Choroid plexus epithelial cell (primary cell): ENCODE measurements around the gene C1orf35.

Experiments
- DNase-seq: peaks from one replicate; pipeline ENCODE4 v3.0.0-alpha.2; 2010; ENCODE audit warnings: low read depth
- H3K4me3 ChIP-seq: 2 replicates; pipeline ENCODE4 v1.5.1; 2011; ENCODE audit warnings: low read depth, mild to moderate bottlenecking, control low read depth, low read length, moderate library complexity
- TF ChIP-seq, protein P1 (sequence below): conservative IDR thresholded peaks from 2 replicates; pipeline ENCODE4 v1.5.1; 2011; ENCODE audit warnings: low read depth, mild to moderate bottlenecking, control low read depth, inconsistent platforms, low read length, moderate library complexity

C1orf35 gene

DNA sequence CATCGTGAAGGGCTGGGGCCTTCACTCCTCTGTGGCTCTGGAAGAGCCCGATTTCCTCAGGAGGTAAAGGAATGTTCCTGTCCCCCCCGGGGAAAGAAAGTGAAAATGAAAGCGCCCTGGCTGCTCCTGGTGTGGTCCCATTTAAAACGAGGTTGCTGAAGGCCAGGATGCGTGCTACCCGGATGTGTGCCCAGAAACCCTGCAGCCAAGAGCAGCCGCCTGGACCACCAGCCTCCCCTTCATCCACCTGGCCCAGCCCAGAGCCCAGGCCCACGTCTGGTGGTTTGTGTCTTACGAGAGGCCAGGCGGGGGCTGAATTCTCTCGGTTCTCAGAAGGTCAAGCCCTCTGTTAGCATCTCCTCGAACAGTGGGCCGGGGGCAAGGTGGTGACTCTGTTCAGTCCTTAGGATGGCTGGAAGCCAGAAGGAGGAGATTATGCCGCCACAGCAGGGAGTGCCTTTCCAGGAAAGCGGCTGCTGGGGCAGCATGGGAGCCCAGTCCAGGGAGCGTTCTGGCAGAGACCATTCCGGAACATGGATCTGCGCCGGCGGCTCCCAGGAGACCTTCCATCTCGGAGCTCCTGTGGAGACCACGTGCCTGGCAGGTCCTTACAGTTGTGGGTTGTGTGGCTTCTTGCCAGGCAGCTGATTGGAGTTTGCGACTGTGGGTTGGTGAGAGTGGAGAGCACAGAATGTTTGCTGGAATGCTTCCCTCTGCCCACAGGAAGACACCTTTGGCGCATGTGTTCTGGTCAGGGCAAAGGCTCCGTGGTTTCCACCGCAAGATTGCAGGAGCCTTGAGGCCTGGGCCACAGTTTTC, 38.3 kb upstream of the C1orf35 start:
- DNase-seq, result peak; percentile 87
- peak overlapping the region; percentile 98 for H3K4me3 ChIP-seq
- TF ChIP-seq, protein P1, sequence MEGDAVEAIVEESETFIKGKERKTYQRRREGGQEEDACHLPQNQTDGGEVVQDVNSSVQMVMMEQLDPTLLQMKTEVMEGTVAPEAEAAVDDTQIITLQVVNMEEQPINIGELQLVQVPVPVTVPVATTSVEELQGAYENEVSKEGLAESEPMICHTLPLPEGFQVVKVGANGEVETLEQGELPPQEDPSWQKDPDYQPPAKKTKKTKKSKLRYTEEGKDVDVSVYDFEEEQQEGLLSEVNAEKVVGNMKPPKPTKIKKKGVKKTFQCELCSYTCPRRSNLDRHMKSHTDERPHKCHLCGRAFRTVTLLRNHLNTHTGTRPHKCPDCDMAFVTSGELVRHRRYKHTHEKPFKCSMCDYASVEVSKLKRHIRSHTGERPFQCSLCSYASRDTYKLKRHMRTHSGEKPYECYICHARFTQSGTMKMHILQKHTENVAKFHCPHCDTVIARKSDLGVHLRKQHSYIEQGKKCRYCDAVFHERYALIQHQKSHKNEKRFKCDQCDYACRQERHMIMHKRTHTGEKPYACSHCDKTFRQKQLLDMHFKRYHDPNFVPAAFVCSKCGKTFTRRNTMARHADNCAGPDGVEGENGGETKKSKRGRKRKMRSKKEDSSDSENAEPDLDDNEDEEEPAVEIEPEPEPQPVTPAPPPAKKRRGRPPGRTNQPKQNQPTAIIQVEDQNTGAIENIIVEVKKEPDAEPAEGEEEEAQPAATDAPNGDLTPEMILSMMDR, result no peak

DNA sequence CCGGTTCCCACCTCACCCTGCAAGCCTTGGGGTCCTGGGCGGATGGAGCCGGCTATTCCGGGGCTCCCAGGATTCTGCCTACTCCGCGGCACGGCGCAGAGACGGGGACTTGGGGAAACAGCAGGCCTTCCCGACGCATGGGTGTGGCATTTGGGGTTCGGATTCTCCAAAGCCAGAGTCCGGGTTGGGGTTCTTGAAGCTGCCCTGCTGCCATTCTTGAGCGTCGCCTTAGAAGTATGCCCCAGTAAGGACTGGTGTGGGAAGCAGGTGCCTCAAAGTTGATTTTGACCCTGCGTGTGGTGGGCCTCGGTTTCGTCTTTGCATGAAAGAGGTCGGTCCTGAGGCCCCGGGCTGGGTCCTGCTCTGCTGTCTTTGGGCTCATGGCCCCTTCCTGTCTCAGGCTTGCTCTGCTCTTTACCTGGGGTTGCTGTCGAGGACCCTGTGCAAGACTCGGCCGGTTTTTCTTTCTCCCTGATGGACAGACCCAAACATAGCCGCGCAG, 37.6 kb upstream of the C1orf35 start:
- peak; percentile 13 for DNase-seq
- H3K4me3 ChIP-seq, result peak overlapping the region; percentile 98
- TF ChIP-seq, protein P1, result no peak

DNA sequence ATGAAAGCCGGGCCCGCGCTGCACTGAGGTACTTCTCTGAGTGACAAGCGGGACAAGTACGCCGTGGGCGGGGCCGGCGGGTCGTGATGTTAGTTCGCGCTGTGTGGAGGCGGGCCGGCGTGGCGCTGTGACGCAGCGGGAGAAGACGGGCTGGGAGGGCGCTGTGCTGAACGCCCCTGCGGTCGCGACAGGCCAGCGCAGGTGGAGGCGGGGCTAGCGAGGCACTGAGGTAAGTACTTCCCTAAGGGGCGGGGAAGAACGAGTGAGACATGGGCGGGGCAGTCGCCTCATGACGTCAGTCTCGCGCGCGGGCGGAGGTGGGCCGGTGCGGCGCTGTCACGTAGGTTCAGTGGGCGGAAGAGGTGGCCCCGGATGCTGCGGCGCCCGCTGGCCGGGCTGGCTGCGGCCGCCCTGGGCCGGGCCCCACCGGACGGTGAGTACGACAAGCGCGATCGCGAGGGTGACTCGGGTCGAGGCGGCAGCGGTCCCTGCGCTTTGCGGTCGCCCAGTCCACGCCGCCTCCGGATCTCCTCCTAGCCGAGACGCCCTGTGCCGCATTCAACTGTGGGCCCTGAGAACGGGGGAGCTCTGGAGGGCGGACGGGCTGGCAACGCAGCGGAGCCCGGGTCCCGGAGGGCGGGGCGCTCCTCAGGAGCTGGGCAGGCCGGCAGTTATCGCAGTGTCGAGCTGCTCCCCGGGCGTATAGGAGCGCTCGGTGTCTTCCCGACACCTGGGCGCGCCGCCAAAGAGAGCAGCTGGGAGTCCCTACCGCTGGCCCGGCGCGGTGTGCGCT, 37.0 kb upstream of the C1orf35 start, which contains the start of gene GUK1:
Gene GUK1, plus strand, starts transcription at position 349 of the 793 bp plus-strand sequence. Its CDS starts 24 bp downstream, at position 373.
- TF ChIP-seq, protein P1, result no peak
- DNase-seq, result peak; percentile 100
- peak within 1 kb of the TSS; percentile 98 for H3K4me3 ChIP-seq

DNA sequence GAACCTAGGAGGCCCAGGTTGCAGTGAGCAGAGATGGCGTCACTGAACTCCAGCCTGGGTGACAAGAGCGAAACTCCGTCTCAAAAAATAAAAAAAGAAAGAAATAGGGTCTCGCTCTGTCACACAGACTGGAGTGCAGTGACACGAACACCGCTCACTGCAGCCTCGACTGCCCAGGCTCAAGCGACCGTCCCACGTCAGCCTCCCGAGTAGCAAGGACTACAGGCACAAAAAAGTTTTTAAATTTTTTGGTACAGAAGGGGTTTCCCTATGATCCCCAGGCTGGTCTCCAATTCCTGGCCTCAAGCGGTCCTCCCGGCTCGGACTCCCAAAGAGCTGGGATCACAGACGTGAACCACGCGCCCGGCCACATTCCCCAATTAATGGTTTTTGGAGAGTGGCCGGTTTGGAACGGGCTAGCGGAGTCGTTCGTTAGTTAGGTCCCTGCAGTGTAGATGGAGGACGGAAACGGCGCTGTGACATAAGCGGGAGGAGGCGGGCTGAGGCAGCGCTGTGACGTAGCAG, 36.3 kb upstream of the C1orf35 start:
- DNase-seq, result no peak
- TF ChIP-seq, protein P1, result no peak
- H3K4me3 ChIP-seq, result peak overlapping the region; percentile 98

DNA sequence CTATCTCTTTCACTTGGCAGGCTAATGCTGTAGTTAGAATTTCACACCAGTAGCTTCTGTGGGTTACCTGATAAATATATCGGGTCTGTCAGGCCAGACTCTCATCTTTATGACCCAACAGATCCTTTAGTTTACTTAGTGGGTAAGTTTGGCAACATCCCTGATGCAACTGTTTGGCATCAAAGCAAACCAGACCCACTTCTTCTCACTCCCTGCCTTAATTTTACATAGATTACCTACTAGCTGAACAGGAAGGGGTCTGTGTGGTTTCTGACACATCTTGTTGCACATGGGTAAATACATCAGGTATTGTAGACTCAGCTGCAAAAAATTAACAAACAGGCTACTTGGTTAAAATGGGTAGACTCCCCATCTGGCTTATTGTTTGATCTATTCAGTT, 33.8 kb upstream of the C1orf35 start:
- DNase-seq, result no peak
- TF ChIP-seq, protein P1, result no peak
- no peak overlapping the region for H3K4me3 ChIP-seq

DNA sequence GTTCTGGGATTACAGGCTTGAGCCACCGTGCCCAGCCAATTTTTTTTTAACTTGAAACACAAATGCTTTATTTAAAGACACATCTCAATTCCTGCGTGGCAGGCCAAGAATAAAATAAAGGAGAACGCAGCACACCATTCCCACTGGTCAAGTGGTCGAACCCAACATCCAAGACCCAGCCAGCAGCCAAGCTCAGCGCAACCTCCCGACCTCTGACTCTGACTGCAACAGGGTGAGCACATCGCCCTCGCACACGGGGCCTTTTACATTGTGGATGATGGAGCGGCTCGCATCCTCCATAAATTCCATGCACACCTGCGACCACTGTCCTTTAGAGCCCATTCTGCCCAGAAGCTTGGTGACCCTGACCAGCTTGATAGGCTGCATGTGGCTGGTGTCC, 31.5 kb upstream of the C1orf35 start:
- no peak overlapping the region for H3K4me3 ChIP-seq
- DNase-seq, result no peak
- TF ChIP-seq, protein P1, result no peak
